HepG2 (cell line): ENCODE measurements around the gene DENND4B. TPM values are rescaled to one million over a fixed set of nuclear protein-coding genes. Genes with fewer than 3 reads are reported as not detected.
A peak's percentile ranks its signal among the peaks of the same experiment; 100 is the strongest.

ENCODE experiments used
- ARNTL ChIP-seq: sonication (generic); formaldehyde crosslinking; IDR thresholded peaks from 2 replicates; pipeline ENCODE4 v1.4.0; 2020; ENCODE audit warnings: mild to moderate bottlenecking, missing genetic modification reagents
- ATM ChIP-seq: fragments of 450-650 bp; IDR thresholded peaks from 2 replicates; pipeline ENCODE4 v1.7.1; 2017; ENCODE audit warnings: mild to moderate bottlenecking, borderline replicate concordance
- CBX1 ChIP-seq: IDR thresholded peaks from one replicate; pipeline ENCODE4 v1.6.1; 2016; ENCODE audit warnings: antibody characterized with exemption, low read depth
- DMAP1 ChIP-seq: IDR thresholded peaks from 2 replicates; pipeline ENCODE4 v1.6.1; 2016
- HOXA5 ChIP-seq: sonication (generic); formaldehyde crosslinking; IDR thresholded peaks from 2 replicates; pipeline ENCODE4 v1.4.0; 2020; ENCODE audit warnings: missing genetic modification reagents
- MAF1 ChIP-seq: sonication (generic); formaldehyde crosslinking; IDR thresholded peaks from 2 replicates; pipeline ENCODE4 v1.5.0; 2020; ENCODE audit warnings: missing genetic modification reagents, borderline replicate concordance
- MEIS1 ChIP-seq: sonication (generic); formaldehyde crosslinking; IDR thresholded peaks from 2 replicates; pipeline ENCODE4 v1.9.0; 2021; ENCODE audit warnings: mild to moderate bottlenecking, missing genetic modification reagents, moderate library complexity, borderline replicate concordance
- NCOA1 ChIP-seq: sonication (generic); formaldehyde crosslinking; IDR thresholded peaks from 2 replicates; pipeline ENCODE4 v1.9.0; 2021; ENCODE audit warnings: missing genetic modification reagents
- NR2F2 ChIP-seq: IDR thresholded peaks from 2 replicates; pipeline ENCODE4 v1.6.1; 2012; ENCODE audit warnings: low read depth, inconsistent platforms, borderline replicate concordance
- POLR2G ChIP-seq: fragments of 200-400 bp; formaldehyde crosslinking; IDR thresholded peaks from 2 replicates; pipeline ENCODE4 v1.6.1; 2018; ENCODE audit warnings: mild to moderate bottlenecking, low read depth, low read length, moderate library complexity
- RFX5 ChIP-seq: IDR thresholded peaks from 2 replicates; pipeline ENCODE4 v1.6.1; 2011; ENCODE audit warnings: low read depth, low read length, improper control_type of control experiment
- RFXAP ChIP-seq: sonication (generic); formaldehyde crosslinking; IDR thresholded peaks from 2 replicates; pipeline ENCODE4 v1.4.0; 2020; ENCODE audit warnings: missing genetic modification reagents, borderline replicate concordance
- U2AF1 ChIP-seq: fragments of 200-400 bp; formaldehyde crosslinking; optimal IDR thresholded peaks from 2 replicates; pipeline ENCODE3; 2017; ENCODE audit warnings: mild to moderate bottlenecking, low read depth, low read length
- ZKSCAN5 ChIP-seq: sonication (generic); formaldehyde crosslinking; IDR thresholded peaks from 2 replicates; pipeline ENCODE4 v1.5.1; 2020; ENCODE audit warnings: mild to moderate bottlenecking, missing genetic modification reagents
- ZNF275 ChIP-seq: sonication (generic); formaldehyde crosslinking; IDR thresholded peaks from 2 replicates; pipeline ENCODE4 v1.8.0; 2022; ENCODE audit warnings: missing genetic modification reagents, mild to moderate bottlenecking, inconsistent platforms, borderline replicate concordance
- ZNF329 ChIP-seq: sonication (generic); formaldehyde crosslinking; IDR thresholded peaks from 2 replicates; pipeline ENCODE4 v1.9.0; 2021; ENCODE audit warnings: low read depth, mild to moderate bottlenecking, missing genetic modification reagents
- ZNF557 ChIP-seq: sonication (generic); formaldehyde crosslinking; IDR thresholded peaks from 2 replicates; pipeline ENCODE4 v1.4.0; 2020; ENCODE audit warnings: missing genetic modification reagents
- ZNF574 ChIP-seq: sonication (generic); formaldehyde crosslinking; IDR thresholded peaks from 2 replicates; pipeline ENCODE4 v1.4.0; 2020; ENCODE audit warnings: missing genetic modification reagents
- ZNF614 ChIP-seq: IDR thresholded peaks from 2 replicates; pipeline ENCODE4 v1.6.1; 2018; ENCODE audit warnings: missing biosample characterization, missing genetic modification reagents, inconsistent platforms, borderline replicate concordance
- ZNF776 ChIP-seq: sonication (generic); formaldehyde crosslinking; IDR thresholded peaks from 2 replicates; pipeline ENCODE4 v1.4.0; 2020; ENCODE audit warnings: mild to moderate bottlenecking, missing genetic modification reagents
- ZNF816 ChIP-seq: sonication (generic); formaldehyde crosslinking; IDR thresholded peaks from 2 replicates; pipeline ENCODE4 v1.8.0; 2022; ENCODE audit warnings: missing genetic modification reagents, mild to moderate bottlenecking, borderline replicate concordance
- polyA plus RNA-seq, 8 experiments: library from polyadenylated mRNA; depleted of rRNA in 3 of 8; stranded (reverse) in 7 of 8; unstranded in 1 of 8; fragments of >200 nt; fragmentation: Illumina TruSeq in 4 of 8; extraction: Trizol in 4 of 8; gene quantifications; 2 replicates each; pipeline versions ENCODE4 v1.2.1 to v1.2.3, GENCODE V29; 2011 to 2016; ENCODE audit warnings: low read depth in 4 of 8, missing spikeins in 1 of 8, mixed read lengths in 1 of 8; ENCODE audit not compliant: insufficient read depth in 1 of 8
- total RNA-seq, 5 experiments: library from RNA; depleted of rRNA; stranded (reverse); fragments of >200 nt; fragmentation: Illumina TruSeq; extraction: Trizol; gene quantifications; 2 replicates each; pipeline ENCODE4 v1.2.3, GENCODE V29; 2016; ENCODE audit warnings: low read depth in 1 of 5
- TF ChIP-seq, protein P1 (sequence below), 2 experiments: sonication (generic) in 1 of 2; formaldehyde crosslinking in 1 of 2; IDR thresholded peaks; 2 replicates each; pipeline versions ENCODE4 v1.4.0 to v1.6.1; 2018 to 2020; ENCODE audit warnings: missing genetic modification reagents in 2 of 2, borderline replicate concordance in 1 of 2, low read depth in 1 of 2, mild to moderate bottlenecking in 1 of 2, missing biosample characterization in 1 of 2

The DENND4B gene
- total and polyA plus RNA-seq, 2 of the 13 experiments (the other 11 are each of a cell fraction or from before 2014, with no cell fraction given), result 15.1 to 20.3 TPM

DNA sequence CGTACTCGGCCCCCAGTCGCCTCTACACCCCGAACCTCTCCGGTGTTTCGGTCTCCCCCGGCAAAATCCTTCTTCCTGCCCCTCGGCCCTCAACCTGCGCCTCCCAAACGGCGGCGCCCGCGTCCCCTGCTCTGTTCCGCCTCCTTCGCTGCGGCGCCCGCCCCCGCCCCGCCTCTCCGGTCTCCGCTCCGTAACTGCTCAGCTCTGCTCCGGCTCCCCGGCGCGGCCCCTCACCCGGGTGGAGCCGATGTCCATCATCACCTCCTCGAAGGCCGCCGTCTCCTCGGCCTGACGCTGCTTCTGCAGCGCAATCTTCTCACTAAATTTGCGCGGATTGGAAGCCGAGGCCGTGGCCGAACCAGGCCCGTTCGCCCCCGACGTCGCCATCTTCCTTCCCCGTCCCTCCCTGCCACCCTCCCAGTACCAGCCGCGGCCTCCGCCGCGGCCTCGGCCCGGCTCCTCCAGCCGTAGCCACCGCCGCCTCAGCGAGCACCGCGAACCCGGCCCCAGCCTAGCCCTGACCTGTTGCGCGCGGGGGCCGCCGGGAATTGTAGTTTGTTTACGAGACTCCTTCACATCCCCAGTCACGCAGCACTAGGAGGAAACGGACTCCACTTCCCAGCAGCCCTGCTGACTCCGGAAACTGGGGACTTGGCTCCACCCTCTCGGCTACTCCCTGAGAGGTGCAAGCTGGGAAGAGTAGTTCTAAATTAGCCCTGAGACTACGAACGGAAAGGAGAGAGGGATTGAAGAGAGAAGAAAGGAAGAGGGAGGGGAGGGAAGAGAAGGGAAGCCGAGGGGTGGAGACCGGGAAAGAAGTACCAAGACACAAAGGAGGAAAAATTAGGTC lies 11.8 kb upstream of the DENND4B start, which contains the start of gene CRTC2 (continued):
- TF ChIP-seq ZNF275 (CRISPR knock-in tag) (peak; percentile 83; the same call in 1 of the 2 replicates), ZNF574 (CRISPR knock-in tag) (peak; percentile 95), RFXAP (no peak; the same call in 1 of the 2 replicates), ZNF329 (CRISPR knock-in tag) (peak; percentile 16; the same call in 1 of the 2 replicates), ZNF557 (no peak), ARNTL (CRISPR knock-in tag) (peak; percentile 63; the same call in 1 of the 2 replicates), HOXA5 (peak; percentile 86; the same call in 1 of the 2 replicates), POLR2G (peak; percentile 86), RFX5 (no peak), ZNF776 (peak; percentile 84; the same call in 1 of the 2 replicates), MAF1 (CRISPR knock-in tag) (peak; percentile 75; the same call in 1 of the 2 replicates), MEIS1 (CRISPR knock-in tag) (peak; percentile 32; the same call in 1 of the 2 replicates), CBX1 (peak; percentile 21), U2AF1 (no peak), ZNF816 (CRISPR knock-in tag) (peak; percentile 87), NR2F2 (peak; percentile 34; the same call in 1 of the 2 replicates), ZKSCAN5 (CRISPR knock-in tag) (no peak), ATM (no peak), DMAP1 (CRISPR knock-in tag) (no peak), NCOA1 (CRISPR knock-in tag) (no peak), ZNF614 (CRISPR knock-in tag) (0 out of 2 replicates have a peak, but pooled peaks have one; percentile 31)
- TF ChIP-seq, protein P1, sequence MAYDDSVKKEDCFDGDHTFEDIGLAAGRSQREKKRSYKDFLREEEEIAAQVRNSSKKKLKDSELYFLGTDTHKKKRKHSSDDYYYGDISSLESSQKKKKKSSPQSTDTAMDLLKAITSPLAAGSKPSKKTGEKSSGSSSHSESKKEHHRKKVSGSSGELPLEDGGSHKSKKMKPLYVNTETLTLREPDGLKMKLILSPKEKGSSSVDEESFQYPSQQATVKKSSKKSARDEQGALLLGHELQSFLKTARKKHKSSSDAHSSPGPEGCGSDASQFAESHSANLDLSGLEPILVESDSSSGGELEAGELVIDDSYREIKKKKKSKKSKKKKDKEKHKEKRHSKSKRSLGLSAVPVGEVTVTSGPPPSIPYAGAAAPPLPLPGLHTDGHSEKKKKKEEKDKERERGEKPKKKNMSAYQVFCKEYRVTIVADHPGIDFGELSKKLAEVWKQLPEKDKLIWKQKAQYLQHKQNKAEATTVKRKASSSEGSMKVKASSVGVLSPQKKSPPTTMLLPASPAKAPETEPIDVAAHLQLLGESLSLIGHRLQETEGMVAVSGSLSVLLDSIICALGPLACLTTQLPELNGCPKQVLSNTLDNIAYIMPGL (CRISPR knock-in tag; IDR thresholded peaks at IDR 0.05; ENCODE audit: borderline replicate concordance in 1 of 2, low read depth in 1 of 2), result peak; percentile 77 to 90
